Measurements from ENCODE around the gene ATF4. TPM values are rescaled to one million over a fixed set of nuclear protein-coding genes. Genes with fewer than 3 reads are reported as not detected.

The ATF4 gene
- total and polyA plus RNA-seq, 2 of the 13 experiments (the other 11 are each of a cell fraction or from before 2014, with no cell fraction given), result 486 to 1,297 TPM

DNA sequence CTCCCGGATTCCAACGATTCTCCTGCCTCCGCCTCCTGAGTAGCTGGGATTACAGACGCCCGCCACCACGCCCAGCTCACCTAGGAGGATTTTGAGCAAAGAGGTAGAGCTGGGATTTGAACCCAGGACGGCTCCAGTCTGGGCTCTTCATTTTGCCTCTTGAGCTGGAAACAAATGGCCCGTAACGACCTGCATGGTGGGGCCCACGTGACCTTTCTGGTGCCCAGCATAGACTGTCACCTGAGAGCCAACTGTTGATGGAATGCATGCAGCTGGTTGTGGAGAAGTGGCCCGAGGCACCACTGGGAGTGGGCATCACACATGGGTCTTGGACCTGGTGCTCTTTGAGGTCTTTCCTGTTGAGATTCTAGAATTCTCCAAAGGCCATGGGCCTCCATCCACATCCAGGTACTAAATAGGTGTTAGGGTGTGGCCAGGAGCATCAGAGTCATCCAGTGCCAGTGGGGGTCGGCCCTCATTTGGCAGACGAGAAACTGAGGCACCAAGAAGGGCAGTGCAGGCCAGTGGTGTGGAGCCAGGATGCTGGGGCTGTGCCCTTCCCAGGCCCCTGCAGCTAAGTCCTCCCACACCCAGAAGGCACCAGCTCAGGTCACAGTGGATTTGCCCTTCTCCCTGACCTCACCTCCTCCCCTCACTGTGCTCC is 3.9 kb downstream of the ATF4 start (continued):
- TF ChIP-seq KDM6A (CRISPR knock-in tag; IDR thresholded peaks at IDR 0.05; ENCODE audit: low read depth) (no peak), SMARCC2 (IDR thresholded peaks at IDR 0.05) (no peak), ISL2 (CRISPR knock-in tag; IDR thresholded peaks at IDR 0.05) (no peak), ZNF263 (CRISPR knock-in tag; IDR thresholded peaks at IDR 0.05) (peak; percentile 97), NR2F6 (IDR thresholded peaks at IDR 0.05) (no peak), NR2F6 (CRISPR knock-in tag; IDR thresholded peaks at IDR 0.05) (0 out of 2 replicates have a peak, but pooled peaks have one; percentile 37), ZNF558 (CRISPR knock-in tag; IDR thresholded peaks at IDR 0.05; ENCODE audit: borderline replicate concordance) (0 out of 2 replicates have a peak, but pooled peaks have one; percentile 58), ZNF256 (CRISPR knock-in tag; conservative IDR thresholded peaks at IDR 0.05) (no peak), ZFP62 (CRISPR knock-in tag; IDR thresholded peaks at IDR 0.05) (no peak)
- TF ChIP-seq, protein P1, sequence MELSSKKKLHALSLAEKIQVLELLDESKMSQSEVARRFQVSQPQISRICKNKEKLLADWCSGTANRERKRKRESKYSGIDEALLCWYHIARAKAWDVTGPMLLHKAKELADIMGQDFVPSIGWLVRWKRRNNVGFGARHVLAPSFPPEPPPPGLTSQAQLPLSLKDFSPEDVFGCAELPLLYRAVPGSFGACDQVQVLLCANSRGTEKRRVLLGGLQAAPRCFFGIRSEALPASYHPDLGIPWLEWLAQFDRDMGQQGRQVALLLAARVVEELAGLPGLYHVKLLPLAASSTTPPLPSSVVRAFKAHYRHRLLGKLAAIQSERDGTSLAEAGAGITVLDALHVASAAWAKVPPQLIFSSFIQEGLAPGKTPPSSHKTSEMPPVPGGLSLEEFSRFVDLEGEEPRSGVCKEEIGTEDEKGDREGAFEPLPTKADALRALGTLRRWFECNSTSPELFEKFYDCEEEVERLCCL (CRISPR knock-in tag; IDR thresholded peaks at IDR 0.05; ENCODE audit: borderline replicate concordance), result 0 out of 2 replicates have a peak, but pooled peaks have one; percentile 61

DNA sequence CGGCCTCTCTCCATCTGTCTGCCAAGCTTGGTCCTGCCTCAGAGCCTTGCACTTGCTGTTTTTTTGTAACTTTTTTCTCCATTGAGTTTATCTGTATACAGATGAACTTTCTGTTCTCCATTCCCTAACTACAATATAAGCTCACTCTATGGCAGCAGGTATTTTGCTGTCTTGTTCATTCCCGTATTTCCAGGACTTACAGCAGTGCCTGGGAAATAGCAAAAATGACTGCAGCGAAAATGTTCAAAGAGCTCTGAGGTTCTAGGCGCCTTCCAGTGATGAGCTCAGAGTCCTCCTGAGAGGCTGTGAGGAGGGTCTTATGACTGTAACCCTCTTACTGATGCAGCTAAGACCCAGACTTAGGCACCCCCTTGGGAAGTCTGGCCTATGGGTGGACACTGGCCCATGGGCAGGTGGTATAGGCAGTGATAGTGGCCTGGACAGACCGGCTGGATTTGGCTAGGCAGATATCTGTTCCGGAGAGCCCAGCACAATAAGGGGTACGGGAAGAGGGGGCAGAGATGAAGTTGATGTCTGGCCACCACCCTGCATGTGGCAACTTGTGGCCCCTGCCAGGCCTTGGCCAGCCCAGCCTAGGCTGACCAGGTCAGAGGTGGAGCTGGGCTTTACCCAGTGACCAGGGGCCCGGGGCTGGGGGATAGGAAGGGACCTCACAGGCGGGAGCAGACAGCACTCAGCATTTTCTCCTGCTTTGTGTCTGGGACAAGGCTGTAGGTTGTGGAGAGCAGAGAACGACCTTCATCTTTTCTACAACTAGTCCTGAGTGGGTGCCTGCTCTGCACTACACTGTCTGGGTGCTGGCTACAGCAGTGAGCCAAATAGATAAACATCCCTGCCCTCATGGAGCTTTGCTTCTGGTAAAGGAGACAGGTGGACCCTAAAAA is 4.6 kb downstream of the ATF4 start:
- intact Hi-C loops (cut with micrococcal nuclease; ENCODE audit: unreplicated experiment), result no loop called here
- TF ChIP-seq NR2F6 (IDR thresholded peaks at IDR 0.05), result no peak
- no peak for TF ChIP-seq NR2F6 (CRISPR knock-in tag; IDR thresholded peaks at IDR 0.05)
- peak in 1 of 2 experiments; percentile 46; a peak in 2 of 4 replicates for TF ChIP-seq POLR2A (IDR thresholded peaks at IDR 0.05; ENCODE audit: insufficient read depth in 1 of 2, low read depth in 2 of 2, low read length in 2 of 2)
- TF ChIP-seq POLR2AphosphoS2 (IDR thresholded peaks at IDR 0.05; ENCODE audit: low read depth, low read length), result 0 out of 2 replicates have a peak, but pooled peaks have one; percentile 13
- TF ChIP-seq AGO1 (IDR thresholded peaks at IDR 0.05; ENCODE audit: low read depth, low read length, poor library complexity, severe bottlenecking), result peak; percentile 79
- peak; percentile 33 for TF ChIP-seq PTBP1 (IDR thresholded peaks at IDR 0.05; ENCODE audit: low read depth, low read length, poor library complexity, severe bottlenecking)
- no peak for TF ChIP-seq NCOR1 (IDR thresholded peaks at IDR 0.05; ENCODE audit: borderline replicate concordance, low read length)
- TF ChIP-seq, protein P2, sequence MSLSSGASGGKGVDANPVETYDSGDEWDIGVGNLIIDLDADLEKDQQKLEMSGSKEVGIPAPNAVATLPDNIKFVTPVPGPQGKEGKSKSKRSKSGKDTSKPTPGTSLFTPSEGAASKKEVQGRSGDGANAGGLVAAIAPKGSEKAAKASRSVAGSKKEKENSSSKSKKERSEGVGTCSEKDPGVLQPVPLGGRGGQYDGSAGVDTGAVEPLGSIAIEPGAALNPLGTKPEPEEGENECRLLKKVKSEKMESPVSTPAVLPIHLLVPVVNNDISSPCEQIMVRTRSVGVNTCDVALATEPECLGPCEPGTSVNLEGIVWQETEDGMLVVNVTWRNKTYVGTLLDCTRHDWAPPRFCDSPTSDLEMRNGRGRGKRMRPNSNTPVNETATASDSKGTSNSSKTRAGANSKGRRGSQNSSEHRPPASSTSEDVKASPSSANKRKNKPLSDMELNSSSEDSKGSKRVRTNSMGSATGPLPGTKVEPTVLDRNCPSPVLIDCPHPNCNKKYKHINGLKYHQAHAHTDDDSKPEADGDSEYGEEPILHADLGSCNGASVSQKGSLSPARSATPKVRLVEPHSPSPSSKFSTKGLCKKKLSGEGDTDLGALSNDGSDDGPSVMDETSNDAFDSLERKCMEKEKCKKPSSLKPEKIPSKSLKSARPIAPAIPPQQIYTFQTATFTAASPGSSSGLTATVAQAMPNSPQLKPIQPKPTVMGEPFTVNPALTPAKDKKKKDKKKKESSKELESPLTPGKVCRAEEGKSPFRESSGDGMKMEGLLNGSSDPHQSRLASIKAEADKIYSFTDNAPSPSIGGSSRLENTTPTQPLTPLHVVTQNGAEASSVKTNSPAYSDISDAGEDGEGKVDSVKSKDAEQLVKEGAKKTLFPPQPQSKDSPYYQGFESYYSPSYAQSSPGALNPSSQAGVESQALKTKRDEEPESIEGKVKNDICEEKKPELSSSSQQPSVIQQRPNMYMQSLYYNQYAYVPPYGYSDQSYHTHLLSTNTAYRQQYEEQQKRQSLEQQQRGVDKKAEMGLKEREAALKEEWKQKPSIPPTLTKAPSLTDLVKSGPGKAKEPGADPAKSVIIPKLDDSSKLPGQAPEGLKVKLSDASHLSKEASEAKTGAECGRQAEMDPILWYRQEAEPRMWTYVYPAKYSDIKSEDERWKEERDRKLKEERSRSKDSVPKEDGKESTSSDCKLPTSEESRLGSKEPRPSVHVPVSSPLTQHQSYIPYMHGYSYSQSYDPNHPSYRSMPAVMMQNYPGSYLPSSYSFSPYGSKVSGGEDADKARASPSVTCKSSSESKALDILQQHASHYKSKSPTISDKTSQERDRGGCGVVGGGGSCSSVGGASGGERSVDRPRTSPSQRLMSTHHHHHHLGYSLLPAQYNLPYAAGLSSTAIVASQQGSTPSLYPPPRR (CRISPR knock-in tag; IDR thresholded peaks at IDR 0.05; ENCODE audit: borderline replicate concordance), result no peak

More for the DNA sequence above, 4.6 kb downstream of the ATF4 start:
- Histone ChIP-seq H3K79me2 (ENCODE audit: insufficient read depth, low read length) (peaks cover 31% of the 10 kb centered on the region), H2AFZ (ENCODE audit: low read length) (no peak overlapping the region), H4K20me1 (ENCODE audit: insufficient read depth, low read length) (peaks cover 73% of the 10 kb centered on the region), H3K36me3 (replicated peaks in 1 of 2; ENCODE audit: control insufficient read depth in 1 of 2, insufficient read depth in 2 of 2, low read length in 2 of 2) (peaks cover 14 to 37% of the 10 kb centered on the region in 2 experiments), H3K4me3 (replicated peaks in 1 of 3; ENCODE audit: insufficient read depth in 1 of 3, low read depth in 2 of 3, low read length in 3 of 3) (no peak overlapping the region), H3K27ac (ENCODE audit: extremely low read length, insufficient read depth, low read length) (peak overlapping the region; percentile 16), H3K4me2 (ENCODE audit: low read depth, low read length) (no peak overlapping the region), H3K4me1 (ENCODE audit: insufficient read depth, low read length) (peaks cover 76% of the 10 kb centered on the region), H3K27me3 (ENCODE audit: control insufficient read depth in 1 of 2, insufficient read depth in 2 of 2, low read length in 2 of 2) (no peaks in the 10 kb centered on the region; a peak in 1 of 5 replicates), H3K9me3 (ENCODE audit: low read length) (no peaks in the 10 kb centered on the region), H3K9ac (ENCODE audit: insufficient read depth, low read depth, low read length) (no peak overlapping the region)
- in situ Hi-C loops (cut with HindIII; ENCODE audit: extremely low pct_ligation_motif_present, low pct_unique_long_range_greater_than_20kb), result no loop called here
- 83% methylated on average over 8 of the region's 10 CpGs for WGBS (ENCODE audit: low lambda C conversion rate)
- DNase-seq (ENCODE audit: low spot score) (no peak), FAIRE-seq (no peak), ATAC-seq (peak; percentile 11)
- no TSS peak for BruUV-seq (replicated peaks)
- ChIA-PET CTCF (ENCODE audit: low intra/inter-chr PET ratio, low total read pairs) (no interaction called here), POLR2A (interaction anchor here (0.6 to 11.2 kb wide), 8 partner anchors 8 to 520 kb away, joined by 3 to 167 read pairs (median 3); partner anchors contain the start of genes MIEF1, RPS19BP1 and TAB1)

Data from HepG2 (cell line).